Measurements from ENCODE around the gene ADCK2.
"Not testable (repeated sequence)": the region's sequence is repeated elsewhere in the genome, so short reads cannot be mapped to it uniquely, and the experiment has no call there.

The ADCK2 gene

DNA sequence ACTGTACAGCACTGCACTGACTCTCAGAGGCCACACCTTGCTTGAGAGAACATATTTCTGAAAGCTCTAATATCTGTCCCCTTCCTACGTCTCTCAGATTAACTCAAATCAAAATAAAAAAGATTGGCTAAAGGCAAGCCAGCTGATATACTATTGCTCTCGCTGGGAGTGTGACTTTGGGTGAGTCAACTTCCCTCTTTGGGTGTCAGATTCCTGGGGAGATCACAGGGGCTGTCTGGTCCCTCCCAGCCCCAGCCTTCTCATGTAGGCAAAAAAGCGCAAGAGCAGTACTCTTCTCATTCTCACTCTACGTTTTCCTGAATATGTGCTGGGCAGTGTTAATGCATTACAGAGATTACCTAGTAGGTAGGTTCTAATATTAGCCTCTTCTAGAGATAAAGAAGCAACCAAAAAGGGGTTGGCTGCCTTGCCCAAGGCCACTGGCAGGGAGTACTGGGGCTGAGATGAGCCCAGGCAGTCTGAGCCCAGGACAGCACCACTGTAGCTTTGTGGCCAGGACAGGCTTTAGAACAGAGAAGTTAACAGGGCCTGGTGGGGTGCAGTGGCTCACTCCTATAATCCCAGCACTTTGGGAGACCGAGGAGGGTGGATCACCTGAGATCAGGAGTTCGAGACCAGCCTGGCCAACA is 23.1 kb upstream of the ADCK2 start:
- DNase-seq = no peak

DNA sequence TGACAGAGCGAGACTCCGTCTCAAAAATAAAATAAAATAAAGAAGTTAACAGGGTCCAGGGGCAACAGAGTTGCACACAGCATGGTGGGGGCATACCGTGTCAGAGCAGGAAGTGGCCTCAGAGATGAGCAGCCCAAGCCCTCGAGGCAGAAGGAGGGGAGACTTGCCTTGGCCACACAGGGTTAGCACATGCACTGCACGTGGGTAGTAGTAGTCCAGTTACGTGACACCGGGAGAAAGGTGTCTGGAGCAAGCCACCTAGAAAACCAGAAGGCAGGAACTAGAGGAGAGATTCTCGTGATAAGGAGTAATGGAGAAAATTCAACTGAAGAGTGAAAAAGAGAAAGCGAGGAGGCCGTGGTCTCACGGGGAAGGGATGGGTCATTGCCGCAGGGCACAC is 22.4 kb upstream of the ADCK2 start:
- no peak for DNase-seq

DNA sequence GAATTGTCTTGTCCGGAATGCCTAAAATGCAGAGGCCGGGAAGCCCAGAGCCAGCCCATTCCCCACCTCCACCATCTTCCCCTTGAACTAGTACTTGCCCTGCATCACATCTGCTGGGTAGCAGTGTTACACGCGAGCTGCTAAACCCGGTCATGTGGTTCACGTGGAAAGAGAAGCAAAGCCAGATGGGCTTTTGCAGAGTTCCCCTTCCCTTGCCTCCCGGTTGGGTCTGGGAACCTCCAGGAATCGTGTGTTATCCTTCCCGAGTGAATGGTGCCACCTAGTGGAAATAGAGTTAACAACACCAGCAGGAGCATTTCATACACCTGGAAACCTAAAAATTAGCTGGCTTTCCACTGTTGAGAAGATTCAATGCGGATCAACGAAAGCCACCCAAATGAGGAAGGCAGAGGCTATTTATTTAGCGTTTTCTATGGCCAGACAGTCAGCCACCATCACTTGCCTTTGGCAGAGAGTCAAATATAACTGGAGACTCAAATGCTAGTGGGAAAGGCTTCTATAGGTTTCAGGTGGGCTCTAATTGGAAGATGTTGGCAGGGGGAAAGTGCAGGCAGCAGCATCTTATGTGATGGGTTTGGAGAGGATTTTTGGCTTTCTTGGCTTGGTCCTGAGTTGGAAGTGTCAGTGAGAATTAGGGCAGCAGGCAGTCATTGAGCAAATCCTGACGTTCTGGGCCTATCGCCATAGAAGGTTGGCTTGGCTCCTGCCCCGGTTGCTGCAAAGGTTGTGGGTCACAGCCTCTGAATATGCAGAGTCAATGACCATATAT is 19.2 kb upstream of the ADCK2 start:
- no peak for DNase-seq

DNA sequence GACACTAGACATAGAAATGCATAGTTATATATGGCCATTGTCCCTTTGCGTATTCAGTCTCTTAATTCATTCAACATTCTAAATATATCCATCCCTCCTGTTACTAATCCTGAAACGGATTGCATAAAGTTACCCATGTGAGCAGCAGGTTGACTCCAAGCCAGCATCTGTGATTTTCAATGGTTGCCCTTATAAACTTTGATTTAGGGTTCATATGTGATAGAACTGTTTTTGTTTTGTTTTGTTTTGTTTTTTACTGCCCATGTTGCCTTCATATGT is 18.7 kb upstream of the ADCK2 start:
- no peak for DNase-seq

DNA sequence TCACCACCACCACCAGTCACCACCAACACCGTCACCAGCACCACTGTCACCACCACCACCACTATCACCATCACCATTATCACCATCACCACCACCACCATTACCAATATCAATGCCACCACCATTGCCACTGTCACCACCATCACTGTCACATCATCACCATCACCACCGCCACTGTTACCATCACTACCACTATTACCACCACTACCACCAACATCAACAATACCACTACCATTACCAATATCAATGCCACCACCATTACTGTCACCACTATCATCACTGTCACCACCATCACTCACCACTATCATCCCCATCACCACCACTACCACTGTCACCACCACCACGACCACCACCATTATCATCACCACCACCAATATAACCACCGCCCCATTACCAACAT is 18.1 kb upstream of the ADCK2 start:
- DNase-seq = no peak

DNA sequence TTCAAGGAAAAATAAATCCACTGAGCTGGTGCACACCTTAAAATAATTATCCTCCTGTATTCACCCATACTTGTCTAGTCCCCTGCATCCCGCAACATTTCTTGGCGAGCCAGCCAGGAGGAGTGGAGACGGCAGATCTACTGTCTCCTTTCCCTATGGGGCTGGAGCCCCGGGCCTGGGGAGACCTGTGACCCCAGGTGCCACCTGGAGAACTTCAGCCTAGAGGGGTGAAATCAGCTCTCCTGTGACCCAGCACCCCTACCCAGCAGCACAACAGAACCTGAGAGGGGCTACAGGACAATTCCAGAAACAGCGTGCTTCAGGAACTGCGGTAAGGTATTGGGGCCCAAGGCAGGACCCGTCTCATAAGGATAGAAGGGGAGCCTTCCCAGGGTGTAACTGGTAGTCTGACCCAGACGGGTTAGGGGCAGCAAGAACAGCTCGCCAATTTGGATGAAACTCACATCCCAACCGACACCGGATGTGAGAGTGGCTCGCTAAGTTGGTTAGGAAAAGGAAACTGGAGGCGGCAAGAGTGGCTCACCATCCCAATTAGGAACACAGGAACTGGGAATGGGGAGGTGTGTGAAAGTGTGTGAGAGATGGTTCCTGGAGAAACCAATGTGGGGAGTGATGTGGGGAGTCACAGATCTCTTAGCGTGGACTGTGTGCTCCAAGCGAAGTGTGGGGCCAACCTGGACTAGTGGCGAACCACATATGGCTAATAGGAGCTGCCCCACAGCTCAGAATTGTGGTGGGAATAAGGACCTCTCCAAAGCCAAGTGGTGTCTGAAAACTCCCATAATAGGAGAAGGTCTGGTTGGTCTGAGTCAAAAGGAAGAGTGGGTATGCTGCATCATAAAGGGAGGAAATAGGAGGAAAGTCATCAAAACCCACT is 17.0 kb upstream of the ADCK2 start:
- DNase-seq = no peak

DNA sequence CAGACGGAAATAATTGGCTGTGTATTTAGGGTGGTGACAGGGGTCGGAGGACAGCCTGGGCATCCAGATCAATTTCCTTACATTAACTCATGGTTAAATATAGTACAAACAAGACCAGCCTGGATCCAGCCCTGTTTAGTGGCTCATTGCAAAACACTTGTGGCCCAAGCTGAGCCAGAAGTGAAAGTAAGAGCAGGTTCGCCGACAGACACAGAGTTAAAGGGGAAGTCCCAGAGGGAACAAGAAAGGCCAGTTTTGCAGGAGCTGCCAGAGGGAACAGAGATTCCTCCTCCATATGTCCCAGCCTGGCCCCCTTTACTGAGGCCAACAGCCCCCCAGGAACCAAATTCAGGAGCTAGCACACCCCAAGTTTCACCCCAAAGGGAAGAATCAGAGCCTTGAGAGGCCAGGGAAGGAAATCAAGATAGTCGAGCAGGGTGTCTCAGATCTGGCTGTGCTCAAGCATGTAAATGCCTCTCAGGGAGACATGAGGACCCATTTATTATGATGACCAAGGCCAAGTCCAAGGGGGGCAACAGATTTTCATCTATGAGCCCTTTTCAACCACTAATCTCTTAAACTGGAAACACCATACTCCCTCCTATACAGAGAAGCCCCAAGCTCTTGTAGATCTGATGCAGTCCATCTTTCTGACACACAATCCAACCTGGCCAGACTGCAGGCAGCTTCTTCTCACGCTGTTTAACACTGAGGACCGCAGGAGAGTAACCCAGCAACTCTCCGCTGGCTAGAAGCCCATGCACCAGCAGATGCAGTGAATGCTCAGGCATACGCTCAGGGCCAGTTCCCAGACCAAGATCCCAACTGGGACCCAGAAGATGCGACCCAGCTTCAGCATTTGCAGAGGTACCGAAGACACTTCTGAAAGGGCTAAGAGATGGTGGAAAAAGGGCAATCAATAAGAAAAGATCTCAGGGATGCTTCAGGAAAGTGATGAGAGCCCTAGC is 15.9 kb upstream of the ADCK2 start:
- no peak for DNase-seq

DNA sequence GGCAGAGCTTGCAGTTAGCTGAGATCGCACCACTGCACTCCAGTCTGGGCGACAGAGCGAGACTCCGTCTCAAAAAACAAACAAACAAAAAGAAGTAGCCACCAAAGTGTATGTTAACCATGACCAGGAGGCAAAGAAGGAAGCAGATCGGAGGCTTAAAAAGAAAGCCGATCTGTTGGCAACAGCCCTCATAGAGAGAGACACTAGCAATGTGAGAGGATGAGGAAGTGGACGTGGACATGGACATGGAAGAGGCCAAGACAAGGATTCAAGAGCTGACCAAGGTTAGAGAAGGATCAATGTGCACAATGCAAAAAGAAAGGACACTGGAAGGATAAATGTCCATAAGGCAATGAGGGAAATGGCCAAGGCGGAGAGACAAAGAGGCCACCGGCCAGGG is 14.9 kb upstream of the ADCK2 start:
- no peak for DNase-seq

DNA sequence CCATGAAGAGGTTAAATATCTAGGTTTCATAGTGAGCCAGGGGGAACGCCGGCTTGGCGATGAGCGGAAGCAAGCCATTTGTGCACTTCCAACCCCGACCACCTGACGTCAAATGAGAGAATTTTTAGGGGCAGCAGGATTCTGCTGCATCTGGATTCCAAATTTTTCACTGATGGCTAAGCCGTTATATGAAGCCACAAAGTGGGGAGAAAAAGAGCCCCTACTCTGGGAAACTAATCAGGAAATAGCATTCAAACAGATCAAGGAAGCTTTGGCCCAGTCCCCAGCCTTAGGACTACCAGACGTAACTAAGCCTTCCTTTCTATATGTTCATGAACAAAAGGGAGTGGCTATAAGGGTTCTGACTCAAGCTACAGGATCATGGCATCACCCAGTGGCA is 12.9 kb upstream of the ADCK2 start:
- DNase-seq = no peak

DNA sequence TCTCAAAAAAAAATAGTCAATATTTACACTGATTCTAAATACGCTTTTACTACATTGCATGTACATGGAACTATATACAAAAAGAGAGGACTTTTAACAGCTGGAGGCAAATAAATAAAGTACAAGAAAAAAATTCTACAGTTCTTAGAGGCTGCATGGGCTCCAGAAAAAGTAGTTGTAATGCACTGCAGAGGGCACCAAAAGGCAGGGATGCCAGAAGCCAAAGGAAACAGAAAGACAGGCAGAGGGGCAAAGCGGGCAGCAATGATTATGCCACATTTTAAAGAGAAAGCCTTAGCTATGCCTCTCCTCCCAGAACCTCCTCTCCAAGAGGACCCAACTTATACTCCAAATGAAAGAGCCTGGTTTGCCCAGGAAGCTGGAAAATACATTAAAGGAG is 11.6 kb upstream of the ADCK2 start:
- no peak for DNase-seq

DNA sequence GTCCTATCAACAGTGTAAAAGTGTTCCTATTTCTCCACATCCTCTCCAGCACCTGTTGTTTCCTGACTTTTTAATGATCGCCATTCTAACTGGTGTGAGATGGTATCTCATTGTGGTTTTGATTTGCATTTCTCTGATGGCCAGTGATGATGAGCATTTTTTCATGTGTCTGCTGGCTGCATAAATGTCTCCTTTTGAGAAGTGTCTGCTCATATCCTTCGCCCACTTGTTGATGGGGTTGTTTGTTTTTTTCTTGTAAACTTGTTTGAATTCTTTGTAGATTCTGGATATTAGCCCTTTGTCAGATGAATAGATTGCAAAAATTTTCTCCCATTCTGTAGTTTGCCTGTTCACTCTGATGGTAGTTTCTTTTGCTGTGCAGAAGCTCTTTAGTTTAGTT is 9.8 kb upstream of the ADCK2 start:
- DNase-seq = not testable (repeated sequence)

DNA sequence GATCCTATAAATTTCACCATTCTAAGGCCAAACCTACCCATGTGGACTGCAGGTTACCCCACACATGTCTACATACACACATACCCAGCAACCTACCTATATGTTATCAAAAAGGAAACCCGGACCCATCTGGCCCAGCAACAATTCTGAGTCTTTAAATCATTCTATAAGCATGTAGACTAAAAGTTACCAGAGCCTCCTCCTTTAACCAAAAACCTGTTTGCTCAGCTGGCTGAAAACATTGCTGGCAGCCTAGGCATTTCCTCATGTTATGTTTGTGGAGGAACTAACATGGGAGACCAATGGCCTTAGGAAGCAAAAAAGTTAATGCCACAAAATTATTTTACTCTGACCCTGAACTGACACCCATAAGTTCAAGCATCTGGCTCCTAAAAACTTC is 5.3 kb upstream of the ADCK2 start:
- DNase-seq = no peak

DNA sequence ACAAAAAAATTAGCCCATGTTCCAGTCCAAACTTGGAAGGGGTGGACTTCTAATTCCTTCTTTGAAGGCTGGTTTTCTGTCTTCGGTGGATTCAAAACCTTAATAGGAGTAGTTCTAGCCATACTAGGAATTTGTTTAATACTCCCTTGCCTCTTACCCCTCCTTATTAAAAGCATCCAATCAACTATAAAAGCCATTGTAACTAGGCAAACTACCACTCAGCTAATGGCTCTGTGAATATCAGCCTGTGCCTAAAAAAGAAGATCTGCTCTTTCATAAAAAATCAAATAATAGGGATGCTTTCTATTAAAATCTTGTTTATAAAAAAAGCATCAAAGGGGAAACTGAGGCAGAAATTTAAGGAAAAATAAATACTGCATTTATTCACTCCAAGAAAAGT is 4.1 kb upstream of the ADCK2 start:
- no peak for DNase-seq

DNA sequence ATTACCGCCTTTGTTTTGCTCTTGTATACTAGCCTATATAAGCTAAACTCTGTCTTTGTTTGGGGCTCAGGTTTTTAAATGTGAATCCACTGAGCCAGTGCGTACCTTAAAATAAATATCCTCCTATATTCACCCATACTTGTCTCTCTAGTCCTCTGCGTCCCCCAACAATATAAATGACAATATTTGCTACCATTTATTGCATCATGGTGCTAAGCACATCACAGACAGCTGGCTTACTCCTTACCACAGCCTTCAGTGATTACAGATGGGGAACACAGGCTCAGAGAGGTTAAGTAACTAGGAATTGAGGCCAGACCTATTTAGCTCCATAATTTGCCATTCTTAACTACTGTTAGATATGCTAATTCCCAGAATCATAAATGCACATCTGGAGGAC is 3.4 kb upstream of the ADCK2 start:
- DNase-seq = no peak

DNA sequence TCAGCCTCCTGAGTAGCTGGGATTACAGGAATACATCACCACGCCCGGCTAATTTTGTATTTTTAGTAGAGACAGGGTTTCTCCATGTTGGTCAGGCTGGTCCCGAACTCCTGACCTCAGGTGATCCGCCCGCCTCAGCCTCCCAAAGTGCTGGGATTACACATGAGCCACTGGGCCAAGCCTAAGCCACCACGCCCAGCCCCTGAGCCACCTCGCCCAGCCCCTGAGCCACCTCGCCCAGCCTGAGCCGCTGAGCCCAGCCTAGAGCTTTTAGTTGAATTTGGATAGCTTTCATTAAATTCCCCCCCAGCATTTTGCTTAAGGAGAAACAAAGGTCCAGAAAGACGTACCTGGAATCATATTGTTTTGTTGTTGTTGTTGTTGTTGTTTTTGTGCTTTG is 2.9 kb upstream of the ADCK2 start:
- DNase-seq = not testable (repeated sequence)

DNA sequence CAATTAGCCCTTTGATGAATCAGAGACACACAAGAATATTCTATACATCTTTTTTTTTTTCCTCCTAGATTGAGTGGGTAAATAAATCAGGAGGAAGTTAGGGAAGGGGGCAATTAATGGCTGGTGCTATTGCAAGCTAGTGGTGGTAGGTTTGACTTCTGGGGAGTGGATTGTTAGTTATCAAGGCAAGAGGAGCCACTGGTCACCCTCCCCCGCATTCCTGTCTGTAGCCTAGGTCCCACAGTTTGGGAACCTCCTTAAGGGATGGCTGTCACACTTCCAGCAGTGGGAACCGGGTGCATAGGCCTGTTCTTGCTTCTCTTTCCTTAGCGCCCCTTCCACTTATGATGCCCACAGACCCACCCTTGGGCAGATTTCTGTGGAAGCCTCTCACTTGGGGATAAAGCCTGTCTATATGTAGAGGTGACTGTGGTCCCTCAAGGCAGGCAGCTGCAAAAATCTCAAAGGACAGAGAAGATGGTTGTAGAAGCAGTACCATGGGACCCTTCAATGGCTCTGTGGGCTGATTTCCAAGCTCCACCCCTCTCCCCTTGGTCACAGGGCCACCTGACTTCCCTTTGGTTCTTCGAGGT is 2.3 kb upstream of the ADCK2 start:
- no peak for DNase-seq

DNA sequence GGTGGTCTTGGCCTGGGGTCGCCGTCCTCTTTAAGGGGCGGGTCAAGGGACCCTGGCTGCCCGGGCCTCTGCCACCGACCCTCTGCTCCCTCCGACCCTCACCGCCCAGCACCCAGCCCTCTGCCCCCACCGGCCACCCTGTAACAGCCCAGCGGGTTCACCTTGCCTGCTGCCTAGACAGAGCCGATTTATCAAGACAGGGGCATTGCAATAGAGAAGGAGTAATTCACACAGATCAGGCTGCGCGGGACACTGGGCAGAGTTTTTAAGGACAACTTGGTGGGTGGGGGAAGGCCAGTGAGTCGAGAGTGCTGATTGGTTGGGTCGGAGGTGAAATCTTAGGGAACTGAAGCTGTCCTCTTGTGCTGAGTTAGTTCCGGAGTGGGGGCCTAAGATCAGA is 779 bp upstream of the ADCK2 start:
- no peak for DNase-seq

DNA sequence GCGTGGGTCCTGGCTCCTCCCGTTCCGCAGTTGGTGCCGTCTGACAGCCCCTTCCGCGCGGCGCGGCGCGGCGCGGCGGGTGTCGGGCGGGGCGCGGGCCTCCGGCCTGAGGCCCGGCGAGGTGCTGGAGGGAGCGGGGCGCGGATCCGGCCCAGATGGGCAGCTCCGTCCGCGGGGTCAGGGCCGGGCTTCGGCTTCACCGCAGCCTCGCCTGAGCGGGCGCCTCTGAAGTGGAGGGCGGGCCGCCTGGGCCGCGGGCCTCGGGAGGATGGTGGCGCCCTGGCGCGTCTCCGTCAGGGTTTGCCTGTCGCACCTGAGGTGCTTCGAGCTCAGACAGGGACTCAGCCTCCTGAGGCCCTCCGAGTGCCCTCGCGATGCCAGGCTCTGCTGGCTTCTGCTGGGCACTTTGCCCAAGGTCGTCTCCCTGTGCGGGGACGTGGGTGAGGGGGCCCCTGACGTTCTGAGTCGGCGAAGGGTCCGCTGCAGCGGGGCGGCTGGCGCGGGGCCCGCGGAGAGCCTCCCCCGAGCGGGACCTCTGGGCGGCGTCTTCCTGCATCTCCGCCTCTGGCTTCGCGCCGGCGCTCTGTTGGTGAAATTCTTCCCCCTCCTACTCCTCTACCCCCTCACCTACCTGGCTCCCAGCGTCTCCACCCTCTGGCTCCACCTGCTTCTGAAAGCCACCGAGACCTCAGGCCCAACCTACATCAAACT is 473 bp downstream of the ADCK2 start:
- DNase-seq = peak; percentile 61

DNA sequence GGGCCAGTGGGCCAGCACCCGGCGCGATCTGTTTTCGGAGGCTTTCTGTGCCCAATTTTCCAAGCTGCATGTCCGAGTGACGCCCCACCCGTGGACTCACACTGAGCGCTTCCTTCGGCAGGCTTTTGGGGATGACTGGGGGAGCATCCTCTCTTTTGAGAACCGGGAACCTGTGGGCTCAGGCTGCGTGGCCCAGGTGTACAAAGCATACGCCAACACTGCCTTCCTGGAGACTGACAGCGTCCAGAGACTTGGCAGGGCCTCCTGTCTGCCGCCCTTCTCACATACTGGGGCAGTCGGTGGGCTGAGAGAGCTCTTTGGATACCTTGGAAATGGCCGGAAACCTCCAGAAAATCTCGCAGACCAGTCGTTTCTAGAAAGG is 1.0 kb downstream of the ADCK2 start:
- DNase-seq = no peak

DNA sequence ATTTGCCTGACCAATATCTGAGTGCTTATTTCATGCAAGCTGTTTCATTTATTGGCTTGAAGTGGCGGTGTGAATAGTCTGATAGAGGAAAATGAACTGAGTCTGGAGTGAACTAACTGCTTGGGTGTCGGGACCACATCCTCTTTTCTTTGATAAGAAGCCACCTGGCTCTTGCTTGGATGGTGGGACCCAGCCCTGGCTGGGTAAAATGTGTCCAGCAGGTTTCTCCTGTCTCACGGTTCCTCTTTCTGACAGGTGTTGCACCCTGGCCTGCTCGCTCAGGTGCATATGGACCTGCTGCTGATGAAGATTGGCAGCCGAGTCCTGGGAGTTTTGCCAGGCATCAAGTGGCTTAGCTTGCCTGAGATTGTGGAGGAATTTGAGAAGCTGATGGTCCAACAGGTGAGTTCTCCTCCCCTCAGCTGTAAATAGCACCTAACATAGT is 1.6 kb downstream of the ADCK2 start:
- no peak for DNase-seq

DNA sequence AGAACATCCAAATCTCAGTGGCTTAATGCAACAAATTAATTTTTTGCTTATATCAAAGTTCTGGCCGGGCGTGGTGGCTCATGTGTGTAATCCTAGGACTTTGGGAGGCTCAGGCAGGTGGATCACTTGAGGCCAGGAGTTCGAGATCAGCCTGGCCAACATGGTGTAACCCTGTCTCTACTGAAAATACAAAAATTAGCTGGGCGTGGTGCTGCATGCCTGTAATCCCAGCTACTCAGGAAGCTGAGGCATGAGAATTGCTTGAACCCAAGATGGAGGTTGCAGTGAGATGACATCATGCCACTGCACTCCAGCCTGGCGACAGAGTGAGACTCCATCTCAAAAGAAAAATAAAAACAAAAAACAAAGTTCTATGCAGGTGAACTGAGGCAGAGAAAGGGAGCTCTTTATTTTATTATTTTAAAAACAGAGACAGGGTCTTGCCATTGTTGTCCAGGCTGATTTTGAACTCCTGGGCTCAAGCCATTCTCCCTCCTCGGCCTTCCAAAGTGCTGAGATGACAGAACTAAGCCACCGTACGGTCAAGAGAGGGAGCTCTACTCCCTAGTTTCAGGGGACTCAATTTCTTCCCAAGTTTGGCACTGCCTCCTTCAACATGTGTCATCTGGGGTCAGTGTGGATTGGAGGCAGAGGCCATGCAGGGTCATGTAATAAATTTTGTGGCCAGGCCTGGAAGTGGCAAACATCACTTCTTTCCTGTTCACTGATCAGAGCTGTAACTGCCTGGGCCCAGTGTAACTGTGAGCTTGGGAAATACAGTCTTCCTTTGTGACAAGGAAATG is 2.4 kb downstream of the ADCK2 start:
- DNase-seq = no peak

Data from activated CD8-positive, alpha-beta memory T cell treated with anti-CD3 and anti-CD28 coated beads, Interleukin-2, amount 50 U/mL, for 4 hours (primary cell).